ENCODE results near the gene PCCB. TPM values are rescaled to one million over a fixed set of nuclear protein-coding genes. Genes with fewer than 3 reads are reported as not detected.

PCCB gene
- total RNA-seq, 1 donor from 2014 or later = 35.2 TPM

GRCh38 chr3:136291302-136291701 lies 41.2 kb downstream of the PCCB start:
- H3K36me3 Mint-ChIP-seq (ENCODE audit: low read depth, unreplicated experiment) = no peaks in the 10 kb centered on the region
- H3K4me3 Mint-ChIP-seq (ENCODE audit: unreplicated experiment) = no peak overlapping the region
- no peaks in the 10 kb centered on the region for H3K4me1 Mint-ChIP-seq (ENCODE audit: unreplicated experiment)
- TF ChIP-seq CTCF (IDR thresholded peaks at IDR 0.05; ENCODE audit: unreplicated experiment) = no peak
- H3K27ac Mint-ChIP-seq (ENCODE audit: unreplicated experiment) = no peak overlapping the region
- no peaks in the 10 kb centered on the region for H3K9me3 Mint-ChIP-seq (ENCODE audit: unreplicated experiment)
- peaks cover 1% of the 10 kb centered on the region for H3K27me3 Mint-ChIP-seq (ENCODE audit: unreplicated experiment)
- no peak for DNase-seq (ENCODE audit: low spot score)

- Mint-ChIP-seq H3K27ac (ENCODE audit: unreplicated experiment) (no peak overlapping the region), H3K36me3 (ENCODE audit: low read depth, unreplicated experiment) (peaks cover 7% of the 10 kb centered on the region), H3K27me3 (ENCODE audit: unreplicated experiment) (peaks cover 1% of the 10 kb centered on the region), H3K4me3 (ENCODE audit: unreplicated experiment) (no peak overlapping the region), H3K9me3 (ENCODE audit: unreplicated experiment) (no peaks in the 10 kb centered on the region), H3K4me1 (ENCODE audit: unreplicated experiment) (no peaks in the 10 kb centered on the region)
- no peak for DNase-seq (ENCODE audit: low spot score)
- no peak for TF ChIP-seq CTCF (IDR thresholded peaks at IDR 0.05; ENCODE audit: unreplicated experiment)
Observed at GRCh38 chr3:136292500-136292899, 42.4 kb downstream of the PCCB start.

- H3K27ac Mint-ChIP-seq (ENCODE audit: unreplicated experiment) = no peak overlapping the region
- peaks cover 7% of the 10 kb centered on the region for H3K36me3 Mint-ChIP-seq (ENCODE audit: low read depth, unreplicated experiment)
- H3K9me3 Mint-ChIP-seq (ENCODE audit: unreplicated experiment) = no peaks in the 10 kb centered on the region
Observed at GRCh38 chr3:136293279-136293678, 43.1 kb downstream of the PCCB start.

GRCh38 chr3:136294176-136294575 lies 44.0 kb downstream of the PCCB start:
- no peak for DNase-seq (ENCODE audit: low spot score)
- no peak for TF ChIP-seq CTCF (IDR thresholded peaks at IDR 0.05; ENCODE audit: unreplicated experiment)
- H3K27me3 Mint-ChIP-seq (ENCODE audit: unreplicated experiment) = peaks cover 3% of the 10 kb centered on the region
- no peak overlapping the region for H3K27ac Mint-ChIP-seq (ENCODE audit: unreplicated experiment)
- no peak overlapping the region for H3K4me3 Mint-ChIP-seq (ENCODE audit: unreplicated experiment)
- H3K36me3 Mint-ChIP-seq (ENCODE audit: low read depth, unreplicated experiment) = peaks cover 7% of the 10 kb centered on the region
- no peaks in the 10 kb centered on the region for H3K9me3 Mint-ChIP-seq (ENCODE audit: unreplicated experiment)
- no peaks in the 10 kb centered on the region for H3K4me1 Mint-ChIP-seq (ENCODE audit: unreplicated experiment)

More at GRCh38 chr3:136293279-136293678, 43.1 kb downstream of the PCCB start:
- Mint-ChIP-seq H3K4me1 (ENCODE audit: unreplicated experiment) (no peaks in the 10 kb centered on the region), H3K27me3 (ENCODE audit: unreplicated experiment) (peaks cover 1% of the 10 kb centered on the region), H3K4me3 (ENCODE audit: unreplicated experiment) (no peak overlapping the region)
- TF ChIP-seq CTCF (IDR thresholded peaks at IDR 0.05; ENCODE audit: unreplicated experiment) = no peak
- no peak for DNase-seq (ENCODE audit: low spot score)

- Mint-ChIP-seq H3K27ac (ENCODE audit: unreplicated experiment) (no peak overlapping the region), H3K27me3 (ENCODE audit: unreplicated experiment) (peaks cover 3% of the 10 kb centered on the region), H3K36me3 (ENCODE audit: low read depth, unreplicated experiment) (peaks cover 23% of the 10 kb centered on the region), H3K4me1 (ENCODE audit: unreplicated experiment) (no peaks in the 10 kb centered on the region), H3K9me3 (ENCODE audit: unreplicated experiment) (no peaks in the 10 kb centered on the region), H3K4me3 (ENCODE audit: unreplicated experiment) (peak overlapping the region; percentile 47)
- DNase-seq (ENCODE audit: low spot score) = no peak
- TF ChIP-seq CTCF (IDR thresholded peaks at IDR 0.05; ENCODE audit: unreplicated experiment) = no peak
Observed at GRCh38 chr3:136296960-136297359, 46.8 kb downstream of the PCCB start.

Measured in endothelial cell (in vitro differentiated cells).